WI38 (cell line): Measurements from ENCODE around the gene LBH.

Source experiments
- H3K4me3 ChIP-seq: 2 replicates; pipeline ENCODE4 v1.5.1; 2011; ENCODE audit warnings: low read depth, mild to moderate bottlenecking, control low read depth, low read length
- TF ChIP-seq, protein P1 (sequence below): IDR thresholded peaks from 2 replicates; pipeline ENCODE4 v1.5.1; 2012; ENCODE audit warnings: low read depth, mild to moderate bottlenecking, control low read depth, low read length

The LBH gene

DNA sequence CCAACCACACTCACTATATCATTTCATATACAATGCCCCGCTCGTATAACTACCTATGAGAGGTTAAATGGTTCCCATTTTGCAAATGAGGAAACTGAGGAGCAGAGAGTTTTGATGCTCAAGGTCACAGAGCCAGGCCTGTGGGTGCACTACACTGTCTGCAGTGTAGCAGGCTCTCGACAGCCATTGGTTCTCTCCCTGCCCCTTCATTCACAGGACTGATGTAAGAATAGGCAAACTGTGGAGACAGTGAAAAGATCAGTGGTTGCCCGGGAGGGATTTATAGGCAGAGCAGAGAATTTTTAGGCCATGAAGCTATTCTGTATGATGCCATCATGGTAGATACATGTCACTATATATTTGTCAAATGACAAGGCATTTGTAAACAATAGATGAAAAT is 39.0 kb upstream of the LBH start:
- TF ChIP-seq, protein P1, sequence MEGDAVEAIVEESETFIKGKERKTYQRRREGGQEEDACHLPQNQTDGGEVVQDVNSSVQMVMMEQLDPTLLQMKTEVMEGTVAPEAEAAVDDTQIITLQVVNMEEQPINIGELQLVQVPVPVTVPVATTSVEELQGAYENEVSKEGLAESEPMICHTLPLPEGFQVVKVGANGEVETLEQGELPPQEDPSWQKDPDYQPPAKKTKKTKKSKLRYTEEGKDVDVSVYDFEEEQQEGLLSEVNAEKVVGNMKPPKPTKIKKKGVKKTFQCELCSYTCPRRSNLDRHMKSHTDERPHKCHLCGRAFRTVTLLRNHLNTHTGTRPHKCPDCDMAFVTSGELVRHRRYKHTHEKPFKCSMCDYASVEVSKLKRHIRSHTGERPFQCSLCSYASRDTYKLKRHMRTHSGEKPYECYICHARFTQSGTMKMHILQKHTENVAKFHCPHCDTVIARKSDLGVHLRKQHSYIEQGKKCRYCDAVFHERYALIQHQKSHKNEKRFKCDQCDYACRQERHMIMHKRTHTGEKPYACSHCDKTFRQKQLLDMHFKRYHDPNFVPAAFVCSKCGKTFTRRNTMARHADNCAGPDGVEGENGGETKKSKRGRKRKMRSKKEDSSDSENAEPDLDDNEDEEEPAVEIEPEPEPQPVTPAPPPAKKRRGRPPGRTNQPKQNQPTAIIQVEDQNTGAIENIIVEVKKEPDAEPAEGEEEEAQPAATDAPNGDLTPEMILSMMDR: no peak
- no peak overlapping the region for H3K4me3 ChIP-seq

DNA sequence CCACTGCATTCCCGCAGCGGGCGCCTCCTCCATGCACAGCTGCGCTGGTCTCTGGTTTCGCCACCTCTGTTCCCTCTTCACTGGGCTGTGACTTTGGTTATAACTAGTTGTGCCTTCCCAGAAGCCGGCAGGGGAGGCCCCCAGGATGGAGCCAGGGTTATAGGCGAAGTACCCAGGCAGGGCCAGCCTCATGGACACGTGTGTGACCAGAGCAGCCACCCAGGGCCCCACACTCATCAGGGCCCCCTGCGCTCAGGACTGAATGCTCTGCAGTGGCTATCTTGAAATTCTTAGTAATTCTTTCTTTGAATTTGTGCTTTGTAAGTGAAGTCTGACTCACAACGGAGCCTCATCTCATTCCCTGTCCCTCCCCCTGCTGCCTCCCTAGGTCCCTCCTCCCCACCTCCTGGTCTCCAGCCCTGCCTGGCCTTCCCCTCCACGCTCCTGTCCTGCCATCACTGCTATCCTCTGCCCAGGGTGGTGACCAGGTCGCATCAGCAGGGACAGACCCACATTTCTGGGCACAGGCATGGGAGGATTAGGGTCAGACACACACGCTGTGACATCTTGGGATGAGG is 38.1 kb upstream of the LBH start:
- TF ChIP-seq, protein P1: no peak
- no peak overlapping the region for H3K4me3 ChIP-seq

DNA sequence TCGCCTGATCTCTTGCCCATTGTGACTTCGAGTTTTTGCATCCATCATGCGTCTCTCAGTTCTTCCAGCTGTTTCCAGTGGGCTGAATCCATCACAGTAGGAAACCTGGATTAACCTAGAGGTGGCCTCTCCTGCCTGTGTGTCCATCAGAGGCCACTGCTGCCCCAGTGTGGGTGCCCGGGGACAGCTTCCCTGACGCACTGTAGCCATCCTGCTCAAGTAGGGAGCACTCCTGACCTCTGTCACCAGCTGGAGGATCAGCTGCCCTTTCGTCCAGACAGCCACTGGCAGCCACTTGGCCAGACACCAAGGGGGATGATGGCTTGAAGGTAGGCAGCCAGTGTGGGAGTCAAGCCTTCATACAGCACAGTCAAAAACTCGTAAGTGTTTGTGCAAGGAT is 36.9 kb upstream of the LBH start:
- TF ChIP-seq, protein P1: no peak
- H3K4me3 ChIP-seq: no peak overlapping the region

DNA sequence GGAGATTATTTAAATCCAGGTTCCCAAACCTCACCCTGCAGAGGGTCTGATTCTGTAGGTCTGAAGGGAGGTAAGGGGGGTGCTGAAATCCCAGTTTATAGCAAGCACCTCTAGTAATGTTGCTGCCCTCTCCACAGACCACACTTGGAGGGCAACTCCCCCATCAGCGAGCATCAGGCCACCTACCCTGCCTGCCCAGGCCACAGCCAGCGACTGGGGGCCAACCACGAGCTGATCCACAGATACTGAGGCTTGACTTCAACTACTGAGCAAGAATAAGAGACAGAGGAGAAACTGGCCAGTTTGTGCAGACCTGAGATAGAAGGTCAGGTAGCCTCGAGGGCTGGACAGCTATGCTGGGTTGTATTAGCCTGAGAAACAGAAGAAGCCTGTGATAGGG is 36.3 kb upstream of the LBH start:
- TF ChIP-seq, protein P1: no peak
- H3K4me3 ChIP-seq: no peak overlapping the region

DNA sequence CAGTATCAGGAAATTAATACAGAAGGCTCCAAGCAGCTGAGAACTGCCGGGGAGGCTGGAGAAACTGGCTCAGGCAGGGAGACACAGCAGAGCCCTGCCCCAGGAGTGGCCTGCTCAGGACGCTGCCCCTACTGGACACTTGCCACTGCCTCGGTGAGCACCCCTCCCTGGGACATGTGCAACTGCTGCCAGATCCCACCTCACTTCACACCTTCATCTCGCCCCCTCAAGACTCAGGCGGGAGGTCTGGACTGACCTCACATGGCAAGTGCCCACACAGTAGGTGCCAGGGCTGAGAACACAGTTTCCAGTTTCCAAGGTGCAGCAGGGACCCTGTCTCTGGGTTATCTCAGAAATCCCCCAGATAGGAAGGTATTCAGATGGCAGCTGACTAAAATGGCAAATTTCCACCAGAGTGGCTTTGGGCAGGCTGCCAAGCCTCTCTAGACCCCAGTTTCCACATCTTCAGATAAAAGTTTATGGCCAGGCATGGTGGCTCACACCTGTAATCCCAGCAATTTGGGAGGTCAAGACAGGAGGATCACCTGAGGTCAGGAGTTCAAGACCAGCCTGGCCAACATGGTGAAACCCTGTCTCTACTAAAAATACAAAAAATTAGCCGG is 33.7 kb upstream of the LBH start:
- TF ChIP-seq, protein P1: no peak
- no peak overlapping the region for H3K4me3 ChIP-seq

DNA sequence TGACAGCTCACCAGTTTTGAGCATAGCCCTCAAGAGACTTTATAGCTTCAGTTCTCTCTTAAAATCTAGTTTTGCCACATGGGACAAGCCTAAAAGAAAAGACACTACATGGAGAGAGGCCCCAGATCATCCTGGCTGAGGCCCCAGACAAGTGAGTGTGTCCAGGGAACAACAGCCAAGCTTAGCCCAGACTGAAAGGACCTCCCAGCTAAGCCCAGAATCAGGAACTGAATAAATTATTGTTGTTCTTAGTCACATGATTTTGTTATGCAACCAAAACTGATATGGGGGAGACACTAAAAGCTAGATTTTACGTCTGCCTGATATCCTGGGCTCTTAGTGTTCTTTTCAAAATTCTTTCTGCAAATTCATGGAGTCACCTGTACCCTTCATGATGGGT is 29.3 kb upstream of the LBH start:
- TF ChIP-seq, protein P1: no peak
- no peak overlapping the region for H3K4me3 ChIP-seq

DNA sequence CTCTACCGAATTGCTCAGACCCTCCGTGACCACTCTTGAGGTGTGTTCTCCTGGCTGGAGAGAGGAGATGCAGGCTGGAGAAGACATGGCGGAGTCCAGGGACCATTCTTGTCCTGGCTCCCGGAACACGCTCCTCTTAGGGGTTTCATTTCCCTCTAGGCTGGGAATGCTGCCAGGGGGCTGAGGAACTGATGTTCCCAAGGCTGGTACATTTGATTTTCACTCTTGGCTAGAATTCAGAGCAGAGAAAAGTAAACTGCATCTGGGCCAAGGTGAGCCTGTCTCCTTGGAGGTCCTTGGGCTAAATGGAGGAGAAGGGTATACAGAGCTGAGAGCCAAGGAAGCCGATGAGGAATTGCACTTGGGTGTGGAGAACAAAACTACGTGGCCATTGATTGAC is 28.2 kb upstream of the LBH start:
- no peak overlapping the region for H3K4me3 ChIP-seq
- TF ChIP-seq, protein P1: no peak
